Liver (tissue), 9 donors: Measurements from ENCODE around the gene DTD1. TPM values are rescaled to one million over a fixed set of nuclear protein-coding genes. Genes with fewer than 3 reads are reported as not detected.
A peak's percentile ranks its signal among the peaks of the same experiment; 100 is the strongest.

Experiments
- DNase-seq: peaks from one replicate; pipeline ENCODE4 v3.0.0-alpha.2; 2017; ENCODE audit warnings: low spot score
- H3K27ac ChIP-seq, 2 donors: one replicate each; pipeline ENCODE4 v1.7.0; 2013; ENCODE audit warnings: inconsistent platforms in 2 of 2, low read length in 2 of 2, control low read depth in 1 of 2, low read depth in 1 of 2, mild to moderate bottlenecking in 1 of 2
- H3K27me3 ChIP-seq, 4 donors: one replicate each; pipeline versions ENCODE4 v1.6.1 to v1.7.0; 2013; ENCODE audit warnings: low read length in 3 of 4, inconsistent platforms in 1 of 4, mild to moderate bottlenecking in 1 of 4, moderate library complexity in 1 of 4; ENCODE audit not compliant: control insufficient read depth in 4 of 4, insufficient read depth in 4 of 4
- H3K36me3 ChIP-seq, 4 donors: one replicate each; pipeline versions ENCODE4 v1.6.1 to v1.7.0; 2013; ENCODE audit warnings: low read length in 3 of 4, mild to moderate bottlenecking in 3 of 4, low read depth in 1 of 4, moderate library complexity in 1 of 4; ENCODE audit not compliant: control insufficient read depth in 4 of 4, insufficient read depth in 3 of 4
- H3K4me1 ChIP-seq, 4 donors: one replicate each; pipeline versions ENCODE4 v1.6.1 to v1.7.0; 2013; ENCODE audit warnings: low read length in 3 of 4, mild to moderate bottlenecking in 3 of 4, moderate library complexity in 1 of 4; ENCODE audit not compliant: control insufficient read depth in 4 of 4, insufficient read depth in 4 of 4
- H3K4me3 ChIP-seq, 3 donors: one replicate each; pipeline versions ENCODE4 v1.6.1 to v1.7.0; 2013; ENCODE audit warnings: low read length in 3 of 3, control low read depth in 1 of 3, low read depth in 1 of 3, mild to moderate bottlenecking in 1 of 3
- H3K9ac ChIP-seq, 2 donors: one replicate each; pipeline ENCODE4 v1.7.0; 2013; ENCODE audit warnings: low read length in 2 of 2, mild to moderate bottlenecking in 2 of 2, moderate library complexity in 2 of 2, control low read depth in 1 of 2, low read depth in 1 of 2
- H3K9me3 ChIP-seq, 4 donors: one replicate each; pipeline versions ENCODE4 v1.6.1 to v1.7.0; 2013; ENCODE audit warnings: low read length in 3 of 4; ENCODE audit not compliant: control insufficient read depth in 4 of 4
- CTCF ChIP-seq: fragments of 150-350 bp; IDR thresholded peaks from 2 replicates; pipeline ENCODE4 v1.5.1; 2017; ENCODE audit warnings: improper control_type of control experiment, low read depth, low read length; ENCODE audit not compliant: missing input control
- FOXA2 ChIP-seq: IDR thresholded peaks from 2 replicates; pipeline ENCODE4 v1.6.1; 2016; ENCODE audit warnings: antibody characterized with exemption
- HNF4A ChIP-seq, 2 donors: conservative IDR thresholded peaks; 2 replicates each; pipeline ENCODE4 v1.6.1; 2016; ENCODE audit warnings: antibody characterized with exemption in 2 of 2, mild to moderate bottlenecking in 2 of 2
- HNF4G ChIP-seq: IDR thresholded peaks from 2 replicates; pipeline ENCODE4 v1.6.1; 2016; ENCODE audit warnings: antibody characterized with exemption
- JUND ChIP-seq, 2 donors: IDR thresholded peaks; 2 replicates each; pipeline ENCODE4 v1.6.1; 2016; ENCODE audit warnings: antibody characterized with exemption in 2 of 2
- MAX ChIP-seq: IDR thresholded peaks from 2 replicates; pipeline ENCODE4 v1.6.1; 2016; ENCODE audit warnings: antibody characterized with exemption
- NR2F2 ChIP-seq: IDR thresholded peaks from 2 replicates; pipeline ENCODE4 v1.6.1; 2016; ENCODE audit warnings: antibody characterized with exemption
- RAD21 ChIP-seq, 2 donors: IDR thresholded peaks; 2 replicates each; pipeline ENCODE4 v1.6.1; 2016; ENCODE audit warnings: antibody characterized with exemption in 2 of 2, mild to moderate bottlenecking in 2 of 2
- REST ChIP-seq: IDR thresholded peaks from 2 replicates; pipeline ENCODE4 v1.6.1; 2016; ENCODE audit warnings: antibody characterized with exemption, mild to moderate bottlenecking
- RXRA ChIP-seq, 2 donors: IDR thresholded peaks; 2 replicates each; pipeline ENCODE4 v1.6.1; 2017 to 2018; ENCODE audit warnings: antibody characterized with exemption in 2 of 2, mild to moderate bottlenecking in 1 of 2
- SP1 ChIP-seq: IDR thresholded peaks from 2 replicates; pipeline ENCODE4 v1.6.1; 2018; ENCODE audit warnings: antibody characterized with exemption, mild to moderate bottlenecking
- YY1 ChIP-seq: IDR thresholded peaks from 2 replicates; pipeline ENCODE4 v1.6.1; 2016; ENCODE audit warnings: antibody characterized with exemption, mild to moderate bottlenecking
- WGBS: extraction: QIAGEN DNeasy Blood & Tissue Kit; methylation state at CpG from one replicate; pipeline ENCODE4 v1.1.7; 2013; 5-methylcytosine and 5-hydroxymethylcytosine counted together
- polyA plus RNA-seq, 2 donors: library from polyadenylated mRNA; stranded (reverse) in 1 of 2; unstranded in 1 of 2; fragments of 200-250 nt in 1 of 2; fragments of >200 nt in 1 of 2; fragmentation: Nextera tagmentation in 1 of 2; extraction: Ambion mirVana in 1 of 2; gene quantifications; one replicate each; pipeline versions ENCODE4 v1.2.1 to v1.2.3, GENCODE V29; 2013 to 2015
- total RNA-seq, 2 donors: library from RNA; depleted of rRNA; stranded (reverse); fragments of >200 nt; gene quantifications; one replicate each; pipeline ENCODE4 v1.2.3, GENCODE V29; 2014
- donor health status: healthy.
- donor health status: healthy.
- donor health status: healthy.
- donor health status: healthy.
- donor health status: healthy.

DTD1 gene
- total and polyA plus RNA-seq, 4 donors = 7.8 to 11.3 (median 10.1) TPM

- WGBS = 5% methylated on average over 6 of the region's 6 CpGs
- no peak for DNase-seq
- no peak for TF ChIP-seq JUND (IDR thresholded peaks at IDR 0.05)
- TF ChIP-seq RXRA (IDR thresholded peaks at IDR 0.05) = no peak
- no peak for TF ChIP-seq HNF4G
- no peak for TF ChIP-seq CTCF
- no peak for TF ChIP-seq NR2F2
- TF ChIP-seq YY1 = no peak
- no peak for TF ChIP-seq REST
- TF ChIP-seq FOXA2 = no peak
- Histone ChIP-seq H3K9ac (peak overlapping the region; percentile 93 to 96), H3K9me3 (no peaks in the 10 kb centered on the region), H3K4me1 (peaks cover 2 to 12% (median 7%) of the 10 kb centered on the region in 4 donors), H3K4me3 (peak overlapping the region; percentile 58 to 87 (median 76)), H3K27ac (peak overlapping the region; percentile 71 to 77), H3K36me3 (peaks cover 5 to 15% (median 8%) of the 10 kb centered on the region in 4 donors), H3K27me3 (no peaks in the 10 kb centered on the region)
These were observed 20.1 kb upstream of the DTD1 start for GRCh38 chr20:18567739-18568091.

- H3K9ac ChIP-seq = no peak overlapping the region
- no peaks in the 10 kb centered on the region for H3K27me3 ChIP-seq
- TF ChIP-seq HNF4A (conservative IDR thresholded peaks at IDR 0.05) = no peak
- TF ChIP-seq REST = no peak
- TF ChIP-seq HNF4G = no peak
- TF ChIP-seq MAX = no peak
- no peak for TF ChIP-seq NR2F2
- no peak for TF ChIP-seq SP1
- no peak for TF ChIP-seq RAD21 (IDR thresholded peaks at IDR 0.05)
- no peak overlapping the region for H3K4me3 ChIP-seq
- DNase-seq = no peak
- 96% methylated on average over 2 of the region's 2 CpGs for WGBS
- no peaks in the 10 kb centered on the region for H3K9me3 ChIP-seq
- no peak overlapping the region for H3K27ac ChIP-seq
- H3K36me3 ChIP-seq = peaks cover 5 to 15% (median 8%) of the 10 kb centered on the region in 4 donors
- peaks cover 2 to 12% (median 7%) of the 10 kb centered on the region in 4 donors for H3K4me1 ChIP-seq
These were observed 16.8 kb upstream of the DTD1 start for GRCh38 chr20:18571009-18571408.
